CD4-positive, alpha-beta T cell treated with Interleukin-4 for 1 hour (primary cell): Measurements from ENCODE around the gene PIRT.

Experiments used
- DNase-seq, 2 donors: peaks; one replicate each; pipeline ENCODE4 v3.0.0-alpha.2; 2020 to 2022

The PIRT gene

DNA sequence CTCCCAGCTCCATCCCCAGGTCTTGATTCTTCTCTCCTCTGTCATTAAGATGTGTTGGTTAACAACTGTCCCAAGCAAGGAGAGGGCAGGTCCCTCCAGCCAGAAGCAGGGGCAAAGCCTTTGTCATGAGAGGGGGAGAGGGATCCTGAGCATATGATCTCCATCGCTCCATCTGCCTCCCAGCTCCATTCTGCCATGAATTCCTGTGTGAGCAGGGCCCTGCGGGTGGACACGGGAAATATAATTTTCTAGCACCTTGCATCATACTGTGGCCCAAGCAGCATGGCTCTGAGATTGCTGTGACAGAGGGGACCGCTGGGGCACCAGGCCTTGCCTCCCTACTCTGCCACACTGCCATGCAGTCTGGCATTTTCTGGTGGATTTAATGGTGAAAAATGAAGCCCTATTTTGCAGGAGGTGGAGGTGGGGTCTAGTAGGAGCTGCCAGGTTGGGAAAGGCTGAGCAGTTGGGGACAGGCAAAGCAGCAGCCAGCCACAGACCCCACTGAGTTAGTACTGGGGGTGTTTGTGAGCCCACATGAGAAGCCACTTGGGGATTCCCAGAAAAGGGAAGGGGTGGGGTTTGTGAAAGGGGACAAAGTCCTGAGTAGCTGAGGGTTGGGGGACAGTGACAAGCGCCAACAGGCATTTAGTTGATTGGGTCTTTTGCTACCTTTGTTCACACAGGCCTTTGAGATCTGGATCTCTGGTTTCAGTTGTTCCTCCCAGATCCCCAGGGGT lies 50.4 kb downstream of the PIRT start:
- DNase-seq: no peak

DNA sequence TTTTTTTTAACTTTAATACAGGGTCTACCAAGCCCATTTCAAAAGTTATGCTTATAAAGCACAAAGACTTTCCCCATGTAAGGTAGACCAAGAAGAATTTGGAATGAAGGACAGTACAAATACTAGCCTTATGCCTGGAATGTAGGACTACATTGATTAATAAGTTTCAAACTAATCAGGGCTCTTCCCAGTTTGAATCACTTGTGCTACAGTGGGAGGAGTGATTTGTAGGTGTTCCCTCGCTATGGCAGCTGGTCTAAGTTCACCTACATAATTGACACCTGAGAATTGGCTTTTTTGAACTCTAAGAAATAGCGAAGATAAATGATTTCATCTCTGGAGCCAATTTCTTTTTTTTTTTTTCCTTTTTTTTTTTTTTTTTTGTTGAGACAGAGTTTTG lies 52.6 kb downstream of the PIRT start:
- DNase-seq: no peak

DNA sequence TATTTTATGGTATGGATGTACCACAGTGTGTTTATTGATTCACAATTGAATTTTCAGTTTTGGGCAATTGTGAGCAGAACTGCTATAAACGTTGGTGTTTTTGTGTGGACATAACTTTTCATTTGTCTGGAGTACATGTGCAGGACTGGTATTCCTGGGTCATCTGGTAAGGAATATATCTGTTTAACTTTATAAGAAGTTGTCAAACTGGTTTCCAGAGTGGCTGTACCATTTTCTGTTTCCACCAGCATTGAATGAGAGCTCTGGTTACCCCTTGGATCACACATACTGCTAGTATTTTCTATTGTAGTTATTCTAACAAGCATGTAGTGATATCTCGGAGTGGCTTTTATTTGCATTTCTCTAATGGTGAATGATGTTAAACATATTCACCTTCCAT lies 58.3 kb downstream of the PIRT start:
- no peak for DNase-seq

DNA sequence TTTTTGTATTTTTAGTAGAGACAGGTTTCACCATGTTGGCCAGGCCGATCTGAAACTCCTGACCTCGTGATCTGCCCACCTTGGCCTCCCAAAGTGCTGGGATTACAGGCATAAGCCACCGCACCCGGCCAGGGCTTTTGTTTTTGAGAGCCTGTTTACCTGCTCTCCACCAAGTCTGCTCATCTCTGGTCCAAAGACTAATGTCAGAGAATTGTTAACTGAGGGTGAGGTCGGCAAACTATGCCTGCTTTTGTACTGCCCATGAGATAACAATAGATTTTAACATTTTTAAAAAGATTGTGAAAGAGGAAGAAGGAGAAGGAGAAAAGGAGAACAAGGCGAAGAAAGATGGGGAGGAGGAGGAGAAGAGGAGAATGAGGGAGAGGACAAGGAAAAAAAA lies 60.0 kb downstream of the PIRT start:
- no peak for DNase-seq

DNA sequence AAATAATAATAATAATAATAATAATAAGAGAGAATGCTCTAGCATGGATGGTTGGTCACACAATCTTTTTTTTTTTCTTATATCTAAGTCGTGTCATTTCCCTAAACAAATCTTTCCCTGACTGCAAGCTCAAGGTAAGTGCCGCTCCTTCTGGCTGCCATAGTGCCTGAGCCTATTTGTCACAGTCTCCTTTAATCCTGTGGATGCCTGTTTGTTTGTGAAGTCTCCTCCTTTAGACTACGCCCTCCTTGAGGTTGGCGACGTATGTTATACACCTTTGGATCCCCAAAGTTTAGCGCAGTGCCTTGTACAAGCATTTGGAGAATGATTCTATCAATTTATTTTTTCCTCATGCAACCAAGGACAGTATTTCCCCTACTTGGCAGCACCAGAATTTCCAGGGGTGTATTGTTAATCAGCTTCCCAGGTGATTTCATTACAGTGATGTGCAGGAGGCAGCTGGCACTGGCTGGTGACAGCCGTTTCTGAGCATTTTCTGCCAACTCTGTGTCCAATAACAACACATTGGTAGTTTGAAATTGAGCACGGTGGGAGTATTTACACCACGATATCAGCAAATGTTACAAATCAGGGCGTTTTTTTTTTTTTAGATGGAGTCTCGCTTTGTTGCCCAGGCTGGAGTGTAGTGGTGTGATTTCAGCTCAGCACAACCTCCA lies 60.6 kb downstream of the PIRT start:
- DNase-seq: no peak

DNA sequence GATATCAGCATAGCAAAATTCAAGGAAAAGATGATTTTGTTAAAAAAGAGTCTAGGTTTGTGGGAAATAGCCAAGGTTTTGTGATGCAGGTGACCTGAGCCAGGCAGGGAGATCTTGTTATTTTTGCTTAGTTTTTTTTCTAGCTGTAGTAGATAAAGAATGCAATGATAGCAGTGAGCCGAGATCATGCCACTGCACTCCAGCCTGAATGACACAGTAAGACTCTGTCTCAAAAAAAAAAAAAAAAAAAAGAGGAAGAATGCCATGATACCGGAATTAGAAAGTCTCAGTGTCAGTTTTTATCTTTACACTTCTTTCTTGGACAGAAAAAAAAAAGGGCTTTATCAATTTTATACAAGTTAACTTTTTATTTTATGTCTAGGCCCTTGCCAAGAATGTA lies 61.5 kb downstream of the PIRT start:
- no peak for DNase-seq

DNA sequence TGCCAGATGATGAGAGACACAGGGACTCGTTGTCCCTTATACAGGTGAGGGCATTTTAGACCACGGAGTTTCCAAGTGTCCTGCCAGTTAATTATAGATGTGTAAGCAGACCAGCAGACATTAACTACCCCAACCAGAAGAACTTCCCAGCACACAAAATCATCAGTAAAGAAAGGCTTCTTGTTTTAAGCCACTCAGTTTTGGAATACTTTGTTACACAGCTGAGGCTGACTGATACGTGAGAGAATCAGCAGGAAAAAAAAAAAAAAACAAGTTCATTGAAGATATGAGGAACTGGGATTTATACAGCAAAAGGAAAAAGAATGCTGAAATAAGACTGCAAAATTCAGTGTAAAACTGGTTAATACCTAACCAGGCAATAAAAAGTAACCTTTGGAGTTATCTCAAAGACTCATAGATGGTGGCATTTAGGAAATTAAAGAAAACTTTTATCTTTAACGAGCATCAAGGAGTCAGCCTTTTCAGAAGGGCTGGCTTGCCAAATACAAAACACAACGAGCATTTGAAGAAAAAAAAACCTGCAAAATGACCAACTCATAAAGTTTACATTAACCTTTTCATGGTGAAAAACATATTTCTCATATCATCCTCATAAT lies 62.0 kb downstream of the PIRT start:
- DNase-seq: no peak

DNA sequence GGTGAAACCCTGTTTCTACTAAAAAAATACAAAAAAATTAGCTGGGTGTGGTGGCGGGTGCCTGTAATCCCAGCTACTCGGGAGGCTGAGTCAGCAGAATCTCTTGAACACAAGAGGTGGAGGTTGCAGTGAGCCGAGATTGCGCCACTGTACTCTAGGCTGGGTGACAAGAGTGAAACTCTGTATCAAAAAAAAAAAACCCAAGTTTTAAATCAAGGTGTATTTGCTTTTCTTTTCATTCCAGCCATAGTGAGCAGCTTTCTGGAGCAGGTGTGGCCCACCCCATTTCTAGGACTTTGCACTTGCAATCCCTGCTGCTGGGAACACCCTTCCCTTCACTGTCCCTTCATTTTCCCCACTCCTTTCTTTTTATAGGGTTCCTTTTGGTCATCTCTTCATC lies 62.8 kb downstream of the PIRT start:
- DNase-seq: no peak

DNA sequence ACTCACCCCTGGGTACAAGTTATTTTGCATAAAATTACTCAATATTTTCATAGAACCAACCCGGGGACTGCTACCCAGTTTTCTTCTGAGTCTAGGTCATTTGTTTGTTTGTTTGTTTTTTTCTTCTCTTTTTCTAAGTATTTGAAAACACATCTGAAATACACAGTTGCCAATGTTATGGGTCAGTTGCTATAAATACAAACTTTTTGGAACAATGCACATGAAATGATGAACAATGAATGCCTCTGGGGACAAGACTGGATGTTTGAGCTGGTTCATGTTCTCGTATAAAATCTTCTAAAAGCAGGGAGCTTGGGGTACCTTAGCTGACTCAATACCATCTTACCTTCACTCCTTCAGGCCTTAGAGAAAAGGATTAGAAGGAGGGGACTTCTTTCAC lies 64.5 kb downstream of the PIRT start:
- DNase-seq: no peak
